GM12892 (cell line): Measurements from ENCODE around the gene CDH4.

Experiments used
- POLR2A ChIP-seq: IDR thresholded peaks from 2 replicates; pipeline ENCODE4 v1.6.1; 2011; ENCODE audit warnings: low read depth, low read length, control low read depth
- POLR2AphosphoS5 ChIP-seq: IDR thresholded peaks from 2 replicates; pipeline ENCODE4 v1.6.1; 2011; ENCODE audit warnings: low read depth, low read length, control low read depth

DNA sequence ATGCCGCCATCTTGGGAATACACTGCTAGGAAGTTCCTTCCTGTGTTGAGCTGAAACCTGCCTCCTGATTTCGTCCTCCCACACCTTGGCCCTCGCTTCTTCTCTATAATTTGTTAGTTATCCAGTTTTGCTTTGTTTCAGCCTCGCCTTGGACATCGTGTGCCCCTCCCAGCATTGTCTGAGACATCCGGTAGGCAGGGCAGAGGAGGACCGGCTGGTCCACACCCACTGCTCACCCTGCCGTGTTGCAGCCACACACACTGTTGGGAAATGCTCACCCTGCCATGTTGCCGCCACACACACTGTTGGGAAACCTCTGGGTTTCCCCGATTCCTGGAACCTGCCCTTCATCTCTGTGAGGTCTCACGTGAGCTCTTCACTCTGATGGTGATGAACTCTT is 105.1 kb downstream of the CDH4 start:
- TF ChIP-seq POLR2AphosphoS5 (no peak), POLR2A (no peak)
